Activated CD4-positive, alpha-beta T cell treated with anti-CD3 and anti-CD28 coated beads for 48 hours (primary cell): Measurements from ENCODE around the gene CDC37L1.
"Not testable (repeated sequence)": the region's sequence is repeated elsewhere in the genome, so short reads cannot be mapped to it uniquely, and the experiment has no call there.

Experiments
- DNase-seq: peaks from one replicate; pipeline ENCODE4 v3.0.0-alpha.2; 2020

The CDC37L1 gene

DNA sequence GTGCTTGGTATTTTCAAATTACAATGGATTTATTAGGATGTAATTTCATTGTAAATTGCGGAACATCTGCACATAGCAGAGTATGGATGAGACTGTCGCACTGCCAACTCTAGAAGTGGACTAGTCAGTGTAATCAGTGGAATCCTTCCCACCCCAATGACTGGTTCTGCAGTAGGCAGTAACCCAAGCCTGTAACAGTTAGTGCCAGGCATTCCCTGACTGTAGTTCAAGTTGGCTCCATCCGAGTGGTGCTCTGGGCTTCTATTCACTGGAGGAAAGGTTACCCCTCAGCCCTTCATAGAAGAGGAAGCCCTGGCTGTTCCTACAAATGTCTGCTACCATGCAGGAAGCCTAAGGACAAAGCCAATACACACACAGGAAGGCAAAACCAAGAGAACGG, 38.4 kb downstream of the CDC37L1 start:
- DNase-seq: no peak

DNA sequence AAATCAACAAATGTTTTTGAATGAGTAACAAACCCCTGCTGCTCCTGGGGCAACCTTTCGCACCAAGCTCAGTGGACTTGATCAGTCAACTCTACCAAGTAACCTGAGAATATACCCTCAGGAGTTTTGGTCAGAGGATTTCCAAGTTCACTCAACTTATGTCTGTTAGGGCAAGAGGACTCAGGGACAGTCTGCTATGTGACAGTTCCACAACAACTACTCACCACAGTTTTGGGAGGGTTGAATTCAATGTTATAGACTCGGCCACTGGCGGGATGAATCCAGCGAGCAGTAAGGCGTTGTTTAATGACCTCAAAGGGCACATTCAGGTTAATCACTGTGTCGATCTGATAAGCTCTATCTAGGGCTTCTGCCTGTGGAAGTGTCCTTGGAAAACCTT, 39.5 kb downstream of the CDC37L1 start:
- DNase-seq: no peak

DNA sequence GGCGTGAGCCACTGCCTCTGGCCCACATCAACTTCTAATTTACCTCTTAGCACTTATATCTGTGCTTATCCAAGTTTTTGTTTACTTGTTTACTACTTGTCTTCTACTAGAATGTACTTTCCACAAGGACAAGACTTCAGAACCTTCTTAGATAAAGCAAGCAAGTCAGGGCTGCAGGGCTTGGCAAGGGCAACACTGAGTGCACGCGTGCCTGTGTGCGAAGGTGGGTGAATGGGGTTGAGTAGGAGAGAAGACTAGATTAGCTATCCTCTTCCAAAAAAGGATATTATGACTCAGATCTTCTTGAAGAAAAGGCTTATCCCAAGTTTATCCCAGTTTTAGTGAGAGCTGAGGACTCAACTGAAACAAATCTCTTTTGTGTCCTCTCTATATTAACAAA, 42.4 kb downstream of the CDC37L1 start:
- DNase-seq: no peak

DNA sequence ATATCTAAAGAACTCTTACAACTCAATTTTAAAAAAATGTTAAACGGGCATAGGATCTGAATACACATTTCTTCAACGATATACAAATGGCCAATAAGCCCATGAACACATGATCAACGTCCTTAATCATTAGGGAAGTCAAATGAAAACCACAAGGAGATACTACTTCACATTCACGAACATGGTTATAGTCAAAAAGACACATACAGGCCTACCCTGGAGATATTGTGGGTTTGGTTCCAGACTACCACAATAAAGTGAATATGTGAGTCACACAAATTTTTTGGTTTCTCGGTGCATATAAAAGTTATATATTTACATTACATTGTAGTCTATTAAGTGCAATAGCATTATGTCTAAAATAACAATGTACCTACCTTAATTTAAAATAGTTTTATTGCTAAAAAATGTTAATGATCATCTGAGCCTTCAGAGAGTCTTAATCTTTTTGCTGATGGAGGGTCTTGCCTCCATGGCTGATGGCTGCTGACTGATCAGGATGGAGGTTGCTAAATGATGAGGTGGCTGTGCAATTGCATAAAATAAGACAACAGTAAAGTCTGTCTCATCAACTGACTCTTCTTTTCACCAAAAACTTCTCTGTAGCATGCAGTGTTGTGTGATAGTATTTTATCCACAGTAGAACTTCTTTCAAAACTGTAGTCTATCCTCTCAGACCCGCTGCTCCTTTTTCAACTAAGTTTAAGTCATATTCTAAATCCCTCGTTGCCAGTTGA, 46.5 kb downstream of the CDC37L1 start:
- DNase-seq: no peak

DNA sequence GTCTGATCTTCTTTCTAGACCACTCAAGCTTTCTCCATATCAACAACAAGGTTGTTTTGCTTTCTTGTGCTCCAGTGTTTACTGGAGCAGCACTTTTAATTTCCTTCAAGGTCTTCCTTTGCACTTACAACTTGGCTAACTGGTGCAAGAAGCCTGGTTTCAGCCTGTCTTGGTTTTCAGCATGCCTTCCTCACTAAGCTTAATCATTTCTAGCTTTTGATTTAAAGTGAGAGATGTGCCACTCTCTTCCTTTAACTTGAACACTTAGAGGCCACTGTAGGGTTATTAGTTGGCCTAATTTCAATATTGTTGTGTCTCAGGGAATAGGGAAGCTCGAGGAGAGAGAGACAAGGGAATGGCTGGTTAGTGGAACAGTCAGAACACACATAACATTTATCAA, 48.2 kb downstream of the CDC37L1 start:
- no peak for DNase-seq

DNA sequence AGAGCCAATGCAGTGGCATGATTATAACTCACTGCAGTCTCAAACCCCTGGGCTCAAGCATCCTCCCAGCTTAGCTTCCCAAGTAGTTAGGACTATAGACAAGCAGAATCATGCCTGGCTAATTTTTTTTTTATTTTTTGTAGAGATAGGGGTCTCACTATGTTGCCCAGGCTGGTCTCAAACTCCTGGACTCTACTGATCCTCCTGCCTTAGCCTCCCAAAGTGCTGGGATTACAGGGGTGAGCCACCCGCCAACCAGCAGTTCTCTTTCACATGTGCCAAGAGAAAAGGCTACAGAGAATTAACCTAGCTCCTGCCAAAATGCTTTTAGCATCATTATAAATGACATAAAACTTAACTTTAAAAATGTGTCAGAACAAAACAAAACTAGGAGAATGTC, 53.5 kb downstream of the CDC37L1 start:
- no peak for DNase-seq

DNA sequence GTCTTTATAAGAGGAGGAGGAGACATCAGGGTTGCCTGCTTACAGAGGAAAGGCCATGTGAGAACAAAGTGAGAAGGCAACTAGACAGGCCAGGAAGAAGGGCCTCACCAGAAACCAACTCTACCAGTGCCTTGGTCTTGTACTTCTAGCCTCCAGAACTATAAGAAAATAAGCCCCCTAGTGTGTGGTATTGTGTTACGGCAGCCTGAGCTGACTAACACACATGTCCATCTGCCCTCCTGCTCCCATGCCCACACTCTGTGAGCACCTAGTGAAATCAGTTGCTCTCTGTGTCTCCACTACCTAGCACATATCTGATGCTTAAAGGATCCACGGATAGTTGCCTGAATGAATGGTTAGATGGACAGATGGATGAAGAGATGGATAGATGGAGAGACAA, 54.8 kb downstream of the CDC37L1 start:
- no peak for DNase-seq

DNA sequence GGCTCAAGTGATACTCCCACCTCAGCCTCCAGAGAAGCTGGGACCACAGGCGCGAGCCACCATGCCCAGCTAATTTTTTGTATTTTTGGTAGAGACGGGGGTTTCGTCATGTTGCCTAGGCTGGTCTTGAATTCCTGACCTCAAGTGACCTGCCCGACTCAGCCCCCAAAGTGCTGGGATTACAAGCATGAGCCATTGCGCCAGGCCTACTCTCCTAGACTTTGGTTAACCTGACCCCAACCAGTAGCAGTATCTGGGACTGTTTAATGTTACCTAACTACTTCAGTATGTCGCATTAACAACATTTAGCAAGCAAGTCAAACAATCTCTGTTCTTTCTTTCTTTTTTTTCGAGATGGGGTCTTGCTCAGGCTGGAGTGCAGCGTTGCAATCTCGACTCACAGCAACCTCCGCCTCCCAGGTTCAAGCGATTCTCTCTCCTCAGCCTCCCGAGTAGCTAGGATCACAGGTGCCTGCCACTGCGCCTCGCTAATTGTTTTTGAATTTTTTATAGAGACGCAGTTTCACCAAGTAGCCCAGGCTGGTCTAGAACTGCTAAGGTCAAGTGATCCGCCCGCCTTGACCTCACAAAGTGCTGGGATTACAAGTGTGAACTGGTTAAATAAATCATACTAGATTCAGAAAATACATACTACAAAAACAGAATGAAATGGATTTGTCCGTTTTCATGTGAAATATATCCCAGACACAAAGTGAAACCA, 59.7 kb downstream of the CDC37L1 start:
- DNase-seq: no peak

DNA sequence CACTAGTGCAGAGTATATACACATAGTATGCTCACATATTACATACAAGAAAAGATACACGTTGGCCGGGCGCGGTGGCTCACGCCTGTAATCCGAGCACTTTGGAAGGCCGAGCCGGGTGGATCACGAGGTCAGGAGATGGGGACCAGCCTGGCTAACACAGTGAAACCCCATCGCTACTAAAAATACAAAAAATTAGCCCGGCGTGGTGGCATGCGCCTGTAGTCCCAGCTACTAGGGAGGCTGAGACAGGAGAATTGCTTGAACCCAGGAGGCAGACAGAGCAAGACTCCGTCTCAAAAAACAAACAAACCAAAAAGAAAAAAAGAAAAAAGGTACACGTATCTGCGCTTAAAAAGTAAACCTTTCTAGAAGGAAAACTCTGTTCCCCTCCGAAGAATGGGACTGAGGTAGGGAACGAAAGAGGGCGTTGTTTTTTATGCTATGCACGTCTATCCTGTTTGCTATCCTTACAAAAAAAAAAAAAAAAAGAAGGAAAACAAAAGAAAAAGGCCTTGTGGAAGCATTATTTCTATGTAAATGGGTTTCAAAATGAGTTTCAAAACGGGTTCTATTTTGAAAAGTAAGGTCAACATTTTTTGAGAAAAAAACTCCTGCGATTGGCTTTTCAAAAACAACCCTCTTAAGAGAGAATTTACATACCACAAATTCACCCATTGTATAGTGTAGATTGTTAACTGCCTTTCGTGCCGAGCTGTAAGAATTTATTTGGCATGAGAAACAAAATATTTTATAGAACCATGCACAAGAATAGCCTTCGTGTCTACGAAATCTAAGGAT, 60.4 kb downstream of the CDC37L1 start:
- no peak for DNase-seq

DNA sequence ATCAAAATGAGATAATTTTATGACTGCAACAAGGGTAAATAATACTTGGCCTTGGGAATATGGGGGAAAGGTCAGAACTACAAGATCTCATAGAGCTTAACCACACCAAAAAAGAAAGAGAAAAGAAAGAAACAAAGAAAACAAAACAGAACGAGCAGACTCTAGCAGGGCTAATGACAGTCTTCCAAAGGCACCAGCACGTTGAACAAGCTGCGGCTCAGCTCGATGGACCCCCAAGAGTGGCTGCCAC, 60.9 kb downstream of the CDC37L1 start:
- no peak for DNase-seq

DNA sequence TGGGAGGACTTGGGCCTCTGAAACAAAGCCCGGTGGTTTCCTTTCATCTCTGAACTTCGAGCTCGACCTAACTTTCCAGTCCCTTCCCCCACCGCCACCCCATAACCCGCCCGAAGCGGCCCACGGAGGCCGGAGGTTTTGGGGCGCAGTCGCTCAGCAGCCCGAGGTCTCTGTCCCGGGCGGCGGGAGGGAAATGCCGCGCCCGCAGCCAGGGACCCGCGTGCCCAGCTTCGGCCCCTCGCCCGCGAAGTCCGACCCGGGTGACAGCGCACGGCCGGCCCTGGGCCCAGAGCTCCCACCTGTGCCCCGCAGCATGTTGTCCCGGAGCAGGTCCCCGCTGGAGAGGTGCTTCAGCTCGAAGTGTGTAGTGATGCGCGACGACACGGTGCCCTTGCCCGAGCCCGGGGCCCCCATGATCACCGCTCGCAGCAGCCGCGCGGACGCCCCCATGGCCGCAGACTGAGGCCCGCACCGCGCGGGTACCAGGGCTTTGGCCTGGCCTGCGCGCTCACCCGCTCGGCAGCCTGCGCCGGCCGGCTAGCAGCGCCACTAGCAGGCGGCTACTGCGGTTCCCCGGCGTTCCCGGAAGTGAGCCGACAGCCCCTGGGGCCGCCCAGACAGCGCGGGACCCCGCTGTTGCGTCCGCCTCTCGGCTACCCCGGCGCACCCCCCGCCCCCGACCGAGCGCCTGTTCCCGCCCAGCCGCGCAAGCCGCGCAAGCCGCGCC, 61.4 kb downstream of the CDC37L1 start, which contains the start of gene AK3:
Gene AK3 (minus strand): TSS at position 565 of the 727 bp plus-strand sequence. CDS start 115 bp downstream, at position 450.
- peak; percentile 87 for DNase-seq

DNA sequence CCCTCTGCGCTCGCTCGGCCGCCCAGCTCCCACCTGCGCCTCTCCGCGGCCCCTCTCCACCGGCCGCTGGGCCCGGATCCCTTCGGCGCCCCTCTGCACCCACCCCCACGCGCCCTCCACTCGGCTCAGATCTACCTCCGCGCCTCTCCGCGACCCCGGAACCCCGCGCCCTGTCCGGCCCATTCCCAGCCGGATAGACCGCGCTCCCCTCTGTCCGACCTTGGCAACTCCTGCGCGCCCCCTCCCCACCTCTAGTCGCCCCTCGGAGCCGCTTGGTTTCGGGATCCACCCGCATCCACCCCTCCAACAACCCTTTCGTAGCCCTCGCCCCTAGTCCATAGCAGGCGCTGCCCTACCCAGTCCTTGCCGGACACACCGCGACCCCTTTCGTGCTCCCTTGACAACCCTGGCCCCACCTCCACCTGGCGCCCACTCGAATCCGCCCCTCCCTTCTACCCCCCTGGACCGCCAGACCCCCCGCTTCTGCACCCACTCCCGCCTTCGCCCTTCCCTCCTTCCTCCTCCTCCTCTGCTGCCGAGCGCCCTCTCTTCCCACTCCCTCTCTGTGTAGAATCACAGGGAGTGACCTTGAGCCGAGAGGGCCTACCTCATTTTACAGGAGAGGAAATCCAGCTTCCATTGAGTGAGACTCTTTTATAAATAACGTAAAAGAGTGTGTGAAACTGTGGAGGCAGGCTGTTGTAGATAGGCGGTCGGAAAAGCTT, 62.2 kb downstream of the CDC37L1 start:
- DNase-seq: no peak

DNA sequence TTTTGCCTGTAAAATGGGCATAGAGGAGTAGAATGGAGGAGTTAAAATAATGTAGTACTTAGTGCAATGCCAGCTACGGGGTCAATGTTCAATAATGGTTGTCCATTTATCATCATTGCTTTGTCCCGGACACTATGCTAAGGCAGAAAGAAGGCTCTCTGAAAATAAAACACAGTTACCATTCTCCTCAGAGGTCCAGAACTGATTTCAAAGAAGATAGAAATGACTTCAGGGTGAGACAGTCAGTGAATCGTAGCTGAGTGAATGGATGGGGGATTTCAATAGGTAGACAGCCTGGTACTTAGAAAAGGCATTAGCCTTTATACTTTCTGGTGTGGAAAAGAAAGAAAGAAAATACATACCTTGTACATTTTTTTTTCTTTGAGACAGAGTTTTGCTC, 62.9 kb downstream of the CDC37L1 start:
- no peak for DNase-seq

DNA sequence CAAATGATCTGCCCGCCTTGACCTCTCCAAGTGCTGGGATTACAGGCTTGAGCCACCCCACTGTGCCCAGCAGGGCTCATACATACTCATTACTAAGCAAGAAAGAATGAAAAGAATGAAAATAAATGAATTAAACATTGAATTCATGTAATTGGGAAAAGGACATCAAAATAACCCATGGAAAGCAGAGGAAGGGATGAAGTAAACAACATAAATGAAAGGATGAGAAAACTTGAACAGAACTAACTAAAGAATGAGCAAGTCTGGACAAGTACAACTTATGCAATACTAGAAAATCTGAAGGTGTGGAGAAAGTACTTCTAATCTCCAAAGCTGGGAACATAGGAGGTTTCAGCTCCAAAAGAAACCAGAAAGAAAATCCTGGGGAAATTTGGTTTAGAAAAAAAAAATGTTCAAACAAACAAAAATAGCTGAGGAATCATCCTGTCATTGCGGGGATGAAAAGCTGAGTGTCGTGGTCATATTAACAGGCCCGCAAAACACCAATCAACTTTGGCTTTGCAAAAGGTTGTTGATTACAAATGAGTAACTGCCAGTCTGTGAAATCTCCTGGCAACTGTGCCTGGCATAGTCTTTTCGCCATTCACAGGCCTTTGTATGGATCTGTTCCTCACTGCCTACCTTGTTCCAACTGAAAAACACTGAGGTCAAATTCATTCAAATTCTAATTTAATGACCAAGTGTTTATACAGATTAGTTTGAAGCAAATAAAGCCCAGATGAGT, 63.9 kb downstream of the CDC37L1 start:
- no peak for DNase-seq

DNA sequence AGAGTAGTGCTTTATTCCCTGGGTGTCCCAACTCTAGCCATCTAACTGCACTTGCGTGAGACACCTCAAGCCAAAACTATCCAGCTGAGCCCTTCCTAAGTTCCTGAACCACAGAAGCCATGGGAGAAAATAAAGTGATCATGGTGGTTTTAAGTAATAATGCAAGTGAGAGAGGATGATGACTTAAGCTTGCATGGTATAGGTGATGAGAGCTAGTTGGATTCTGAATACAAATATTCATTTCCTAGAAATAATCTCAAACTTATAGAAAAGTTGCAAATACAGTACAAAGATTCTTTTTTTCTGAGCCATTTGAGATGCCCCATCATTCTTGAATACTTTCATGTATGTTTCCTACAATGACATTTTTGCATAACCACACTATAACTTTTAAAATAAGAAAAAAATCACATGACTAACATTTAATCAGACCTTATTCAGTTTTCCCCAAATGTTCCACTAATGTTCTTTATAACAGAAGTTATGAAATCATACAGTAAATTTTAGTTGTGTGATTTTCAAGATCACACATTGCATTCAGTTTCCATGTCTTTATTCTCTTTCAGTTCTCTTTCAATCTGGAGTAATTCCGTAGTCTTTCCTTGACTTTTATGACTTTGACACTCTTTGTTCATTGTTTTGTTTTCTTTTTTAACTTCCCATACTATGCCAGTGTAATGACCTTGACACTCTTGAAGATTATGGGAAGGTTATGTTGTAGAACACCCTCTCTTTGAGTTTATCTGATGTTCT, 67.1 kb downstream of the CDC37L1 start:
- no peak for DNase-seq

DNA sequence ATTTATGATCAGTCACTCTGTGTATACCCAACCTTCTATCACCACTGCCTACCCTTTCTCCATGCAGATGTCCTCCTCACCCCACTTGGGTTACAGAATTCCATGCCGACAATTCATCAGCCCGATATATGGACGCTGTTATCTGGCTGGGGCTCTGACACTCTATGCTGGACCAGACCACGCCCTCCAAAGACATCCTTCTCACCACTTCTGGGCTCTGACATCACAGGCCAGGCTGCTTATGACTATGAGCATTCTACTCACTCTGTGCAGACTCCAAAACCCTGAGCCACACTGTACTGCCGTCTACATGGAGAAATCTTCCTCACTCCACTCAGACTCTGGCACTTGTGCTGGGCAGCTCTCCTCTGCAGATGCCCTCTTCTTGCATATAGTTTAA, 69.2 kb downstream of the CDC37L1 start:
- DNase-seq: no peak

DNA sequence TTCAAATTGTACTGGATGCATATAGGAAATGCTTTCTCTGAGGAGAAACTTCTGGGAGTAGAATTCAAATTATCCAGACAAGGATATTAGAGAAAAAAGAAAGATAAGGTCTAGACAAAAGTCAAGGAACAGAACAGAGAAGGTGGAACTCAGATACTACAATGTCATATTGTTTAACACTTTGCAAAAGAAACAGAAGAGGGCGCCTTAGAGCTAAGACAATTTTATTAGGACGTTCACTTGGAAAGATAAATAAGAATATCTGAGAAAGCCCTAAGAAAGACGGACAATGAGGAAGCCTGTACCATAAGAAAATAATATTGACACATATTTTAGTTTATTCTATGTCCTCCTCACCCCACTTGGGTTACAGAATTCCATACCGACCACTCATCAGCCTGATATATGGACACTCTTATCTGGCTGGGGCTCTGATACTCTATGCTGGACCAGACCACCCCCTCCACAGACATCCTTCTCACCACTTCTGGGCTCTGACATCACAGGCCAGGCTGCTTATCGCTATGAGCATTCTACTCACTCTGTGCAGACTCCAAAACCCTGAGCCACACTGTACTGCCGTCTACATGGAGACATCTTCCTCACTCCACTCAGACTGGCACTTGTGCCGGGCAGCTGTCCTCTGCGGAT, 70.8 kb downstream of the CDC37L1 start:
- DNase-seq: no peak

DNA sequence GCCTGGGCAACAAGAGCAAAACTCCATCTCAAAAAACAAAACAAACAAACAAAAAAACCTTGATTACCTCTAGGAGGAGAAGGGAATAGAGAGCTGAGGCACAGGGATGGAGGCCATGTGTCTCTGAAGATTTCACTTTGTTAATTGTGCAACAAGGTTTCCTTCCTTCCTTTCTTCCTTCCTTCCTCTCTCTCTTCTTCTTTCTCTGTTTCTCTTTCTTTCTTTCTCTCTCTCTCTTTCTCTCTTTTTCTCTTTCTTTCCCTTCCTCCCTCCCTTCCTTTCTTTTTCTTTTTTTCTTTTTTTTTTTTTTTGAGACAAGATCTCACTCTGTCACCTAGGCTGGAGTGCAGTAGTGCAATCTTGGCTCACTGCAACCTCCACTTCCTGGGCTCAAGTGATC, 75.2 kb downstream of the CDC37L1 start:
- DNase-seq: not testable (repeated sequence)

DNA sequence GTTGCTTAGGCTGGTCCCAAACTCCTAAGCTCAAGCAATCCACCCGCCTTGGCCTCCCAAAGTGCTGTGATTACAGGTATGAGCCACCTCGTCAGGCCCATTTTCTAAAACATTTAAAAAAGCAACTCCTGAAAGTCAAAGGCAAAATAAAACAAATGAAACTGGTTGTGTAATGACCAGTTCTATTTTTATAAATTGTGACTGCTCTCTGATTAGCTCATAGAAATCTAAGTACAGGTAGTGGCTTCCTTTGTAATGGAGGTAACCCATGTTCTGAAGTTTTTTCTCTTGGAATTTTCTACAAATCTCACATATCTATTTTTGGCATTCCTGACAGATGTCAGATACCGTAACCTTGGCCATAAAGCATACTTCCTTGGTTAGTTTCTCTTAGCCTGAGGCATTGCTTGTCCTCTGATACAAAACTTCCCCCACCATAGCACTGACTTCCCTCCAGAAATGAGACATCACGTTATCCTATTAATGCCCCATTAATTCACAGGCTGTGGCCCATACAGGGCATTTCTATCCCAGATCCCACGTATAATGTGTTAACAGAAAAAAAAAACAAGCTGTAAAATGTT, 75.7 kb downstream of the CDC37L1 start:
- no peak for DNase-seq

DNA sequence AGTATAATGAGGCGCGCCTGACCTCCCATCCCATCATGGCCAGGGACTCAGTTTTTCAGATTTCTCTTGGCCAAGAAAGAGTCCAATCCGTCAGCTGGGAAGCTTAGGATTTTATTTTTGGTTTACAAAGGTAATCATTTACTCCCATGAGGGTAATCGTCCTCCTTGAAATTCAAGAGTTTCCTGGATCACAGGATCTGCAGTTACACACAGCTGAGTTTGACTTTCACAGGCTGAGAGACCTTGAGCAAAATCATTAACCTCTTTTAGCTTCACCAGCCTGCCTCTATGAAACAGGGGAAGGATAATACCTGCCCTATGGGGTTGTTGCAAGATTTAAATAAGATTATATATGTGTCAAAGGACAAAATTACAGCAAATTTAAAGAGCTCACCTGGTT, 77.1 kb downstream of the CDC37L1 start:
- DNase-seq: no peak
